ENCODE measurements around the gene CRYZL1.

CRYZL1 gene

GRCh38 chr21:33541105-33541711, 100.3 kb downstream of the CRYZL1 start:
- DNase-seq (ENCODE audit: low read depth) = no peak

GRCh38 chr21:33540711-33541104, 100.8 kb downstream of the CRYZL1 start:
- no peak for DNase-seq (ENCODE audit: low read depth)

GRCh38 chr21:33539616-33540015, 101.9 kb downstream of the CRYZL1 start:
- no peak for DNase-seq (ENCODE audit: low read depth)

All from GM04503 (cell line).